Urothelium cell line (cell line): Measurements from ENCODE around the gene ZNF536.
"Not testable (repeated sequence)": the region's sequence is repeated elsewhere in the genome, so short reads cannot be mapped to it uniquely, and the experiment has no call there.

Source experiments
- DNase-seq: peaks from one replicate; pipeline ENCODE4 v3.0.0; 2011; ENCODE audit warnings: low spot score, mixed read lengths
- FAIRE-seq: peaks from 2 replicates; lab custom pipeline; 2011; peaks lifted over from hg19 to GRCh38; lab: Jason Lieb, UNC

ZNF536 gene

GRCh38 chr19:30408734-30409301, 36.6 kb downstream of the ZNF536 start:
- FAIRE-seq, result no peak
- no peak for DNase-seq

DNA sequence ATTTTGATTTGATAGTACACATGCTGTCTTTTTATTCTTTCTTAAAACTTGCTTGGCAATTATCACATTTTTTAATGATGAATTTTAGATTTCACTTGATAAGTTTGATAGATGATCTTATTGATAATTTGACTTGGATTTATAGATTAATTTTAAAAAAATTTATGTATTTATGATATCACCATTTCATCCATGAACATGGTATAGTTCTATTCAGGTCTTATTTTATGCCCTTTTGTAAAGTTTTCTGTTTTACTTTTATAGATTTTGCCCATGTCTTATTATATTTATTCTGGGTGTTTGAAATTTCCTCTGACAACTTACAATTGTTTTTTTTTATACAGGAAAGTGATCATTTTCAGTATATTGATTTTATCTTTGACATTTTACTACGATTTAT, 39.5 kb downstream of the ZNF536 start:
- FAIRE-seq (no peak), DNase-seq (no peak)

- FAIRE-seq (no peak), DNase-seq (no peak)
Measured at GRCh38 chr19:30416375-30416774, 44.2 kb downstream of the ZNF536 start.

GRCh38 chr19:30417166-30417565, 45.0 kb downstream of the ZNF536 start:
- FAIRE-seq, DNase-seq: not testable (repeated sequence)

GRCh38 chr19:30419568-30420180, 47.5 kb downstream of the ZNF536 start:
- no peak for FAIRE-seq
- peak; percentile 37 for DNase-seq

GRCh38 chr19:30420316-30420715, 48.1 kb downstream of the ZNF536 start:
- no peak for DNase-seq
- no peak for FAIRE-seq

DNA sequence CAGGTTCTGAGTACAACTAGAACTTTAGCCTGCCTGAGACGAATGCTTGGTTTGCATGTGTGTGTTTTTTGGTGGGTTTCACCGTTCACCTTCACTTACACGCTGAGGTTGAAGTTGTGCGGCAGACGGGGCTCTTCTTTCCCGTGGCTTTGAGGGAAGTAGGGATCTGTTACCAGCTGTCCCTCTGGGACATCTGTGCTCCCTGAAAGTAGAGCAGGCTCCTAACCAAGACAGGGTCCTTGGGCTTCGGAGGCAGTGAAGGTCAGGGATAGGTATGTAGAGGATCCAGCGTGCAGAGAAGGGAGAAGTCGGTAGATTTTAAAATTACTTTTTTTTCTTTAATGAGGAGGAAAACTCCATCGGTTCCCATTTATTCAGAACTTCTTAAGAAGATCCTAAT, 48.7 kb downstream of the ZNF536 start:
- FAIRE-seq (no peak), DNase-seq (no peak)

DNA sequence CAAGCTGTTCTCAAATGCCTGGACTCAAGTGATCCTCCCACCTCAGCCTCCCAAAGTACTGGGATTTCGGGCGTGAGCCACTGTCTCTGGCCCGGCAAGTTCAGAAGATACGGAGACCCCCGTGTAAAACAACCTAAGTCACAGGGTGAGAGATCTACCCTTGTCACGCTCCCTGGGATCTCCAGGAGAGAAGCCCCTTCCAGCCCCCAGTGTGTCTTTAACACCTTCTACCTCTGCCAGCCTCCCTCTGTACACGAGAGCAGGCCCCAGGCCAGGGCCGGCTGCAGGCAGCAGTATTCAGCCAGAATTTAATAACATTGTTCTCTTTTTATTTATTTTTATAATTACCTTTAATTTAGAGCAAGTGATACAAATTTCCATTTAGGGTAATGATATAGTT, 49.4 kb downstream of the ZNF536 start:
- no peak for FAIRE-seq
- no peak for DNase-seq

DNA sequence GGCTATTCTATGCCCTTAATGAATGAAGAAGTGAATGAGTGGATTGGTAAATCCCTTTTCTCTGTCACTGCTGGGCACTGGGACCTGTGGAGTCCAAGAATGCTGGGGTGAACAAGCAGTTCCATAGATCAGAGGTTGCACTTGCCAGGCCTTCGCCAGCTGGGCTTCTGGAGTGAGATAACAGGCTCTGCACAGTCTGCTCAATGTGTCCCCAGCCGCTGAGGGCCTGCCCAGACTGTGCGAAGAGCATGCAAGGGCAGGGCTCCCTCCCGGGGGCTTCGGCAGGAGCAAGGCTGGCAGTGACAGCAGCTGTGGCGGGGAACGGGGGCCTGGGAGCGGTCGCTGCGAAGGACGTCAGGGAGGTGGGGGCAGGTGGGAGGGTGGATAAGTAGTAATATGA, 51.3 kb downstream of the ZNF536 start:
- DNase-seq (no peak), FAIRE-seq (no peak)

DNA sequence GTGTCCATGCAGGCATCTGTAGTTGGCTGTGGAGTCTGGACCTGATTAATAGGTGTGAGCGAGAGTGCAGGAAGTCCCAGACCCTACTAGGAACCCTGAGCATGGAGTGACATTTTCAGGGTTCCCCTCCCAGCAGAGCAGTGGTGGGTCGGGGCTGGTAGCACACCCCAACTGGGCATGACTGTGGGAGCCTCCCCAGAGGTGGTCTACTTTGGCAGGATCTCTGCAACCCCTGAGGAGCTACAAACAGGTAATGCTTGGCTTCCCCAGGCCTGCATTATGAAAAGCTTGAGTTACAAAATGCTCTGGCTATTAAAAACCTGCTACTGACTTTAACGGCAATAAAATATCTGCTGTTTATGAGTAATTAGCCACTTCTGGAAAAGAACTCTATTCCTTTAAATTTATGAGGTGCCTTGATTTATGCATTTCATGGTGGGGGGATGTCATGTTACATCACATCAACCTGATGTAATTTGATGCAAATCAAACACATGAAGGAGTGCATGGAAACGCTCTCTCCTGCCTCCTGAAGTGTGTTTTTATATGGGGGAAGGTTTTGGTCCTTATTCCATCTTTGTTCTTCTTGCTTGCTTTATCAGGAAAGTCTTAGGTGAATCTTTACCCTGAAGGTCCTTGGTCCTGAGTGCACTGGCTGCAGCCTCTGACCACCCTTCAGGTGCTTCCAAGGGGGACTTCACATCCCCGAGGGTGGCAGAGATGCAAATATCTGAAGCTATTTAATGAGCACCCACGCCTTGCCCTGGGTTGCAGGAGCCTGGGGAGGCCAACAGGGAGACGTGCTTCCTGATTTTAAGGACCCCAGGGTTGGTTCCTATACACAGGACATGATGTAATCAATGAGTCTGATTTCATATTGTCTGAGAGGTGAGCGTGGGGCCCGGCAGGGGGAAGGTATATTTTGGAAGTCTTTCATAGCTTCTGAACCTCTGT, 54.0 kb downstream of the ZNF536 start:
- no peak for FAIRE-seq
- no peak for DNase-seq

DNA sequence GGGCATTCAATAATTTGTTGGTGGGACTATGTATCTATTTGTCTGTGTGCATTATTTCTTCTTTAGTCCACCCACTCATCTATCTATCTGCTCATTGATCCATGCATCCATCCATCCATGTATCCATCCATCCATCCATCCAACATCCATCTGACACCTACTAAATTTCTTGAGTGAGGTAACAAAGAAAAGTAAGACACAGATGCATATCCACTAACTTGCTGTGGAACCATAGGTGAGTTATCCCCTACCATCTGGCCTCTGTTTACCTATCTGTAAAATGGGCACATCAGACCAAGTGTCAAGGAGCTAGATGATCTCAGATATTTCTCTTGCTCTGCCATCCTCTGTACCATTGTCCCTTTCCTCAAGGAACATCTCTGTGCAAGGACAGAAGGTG, 54.7 kb downstream of the ZNF536 start:
- DNase-seq, result no peak
- no peak for FAIRE-seq

GRCh38 chr19:30428092-30428680, 56.0 kb downstream of the ZNF536 start:
- no peak for FAIRE-seq
- DNase-seq, result no peak

DNA sequence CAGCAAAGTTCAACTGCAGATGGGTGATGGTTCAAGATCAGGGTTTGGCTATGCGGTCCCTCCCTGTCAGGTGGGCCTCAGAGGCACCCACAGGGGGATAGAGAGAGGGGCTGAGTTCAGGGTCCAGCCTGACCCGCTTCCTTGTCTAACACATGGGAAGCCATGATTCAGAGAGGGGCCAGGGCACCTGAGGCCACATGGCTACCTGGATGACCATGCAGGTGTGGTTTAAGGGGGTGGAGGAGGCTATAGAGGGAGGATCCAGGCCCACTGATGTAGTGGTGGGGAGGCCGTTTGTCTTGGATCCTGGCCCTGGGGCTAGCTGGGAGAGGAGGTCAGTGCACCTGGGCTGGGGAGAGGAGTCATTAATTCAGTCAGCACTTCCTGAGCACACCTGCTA, 56.7 kb downstream of the ZNF536 start:
- DNase-seq, result no peak
- FAIRE-seq, result no peak

GRCh38 chr19:30430206-30430734, 58.1 kb downstream of the ZNF536 start:
- DNase-seq (no peak), FAIRE-seq (no peak)

- DNase-seq (no peak), FAIRE-seq (no peak)
Measured at GRCh38 chr19:30431591-30431990, 59.4 kb downstream of the ZNF536 start.

GRCh38 chr19:30434797-30435594, 62.8 kb downstream of the ZNF536 start:
- FAIRE-seq (peak; percentile 99), DNase-seq (no peak)

DNA sequence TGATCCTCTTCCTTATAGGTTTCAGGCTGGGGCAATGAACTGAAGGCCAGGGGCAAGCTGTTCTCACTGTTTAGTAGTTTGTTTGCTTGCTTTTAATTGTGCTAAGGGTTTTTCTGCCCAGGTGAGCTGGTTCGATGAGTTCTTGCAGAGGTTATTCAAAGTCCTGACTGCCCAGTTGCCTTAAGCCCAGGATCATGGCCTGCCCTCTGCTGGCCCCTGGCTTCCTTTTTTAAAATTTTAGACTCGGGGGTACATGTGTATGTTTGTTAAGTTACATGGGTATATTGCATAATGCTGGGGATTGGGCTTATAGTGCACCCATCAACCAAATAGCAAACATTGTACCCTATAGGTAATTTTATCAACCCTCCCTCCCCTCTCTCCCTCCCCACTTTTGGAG, 65.7 kb downstream of the ZNF536 start:
- no peak for DNase-seq
- no peak for FAIRE-seq

DNA sequence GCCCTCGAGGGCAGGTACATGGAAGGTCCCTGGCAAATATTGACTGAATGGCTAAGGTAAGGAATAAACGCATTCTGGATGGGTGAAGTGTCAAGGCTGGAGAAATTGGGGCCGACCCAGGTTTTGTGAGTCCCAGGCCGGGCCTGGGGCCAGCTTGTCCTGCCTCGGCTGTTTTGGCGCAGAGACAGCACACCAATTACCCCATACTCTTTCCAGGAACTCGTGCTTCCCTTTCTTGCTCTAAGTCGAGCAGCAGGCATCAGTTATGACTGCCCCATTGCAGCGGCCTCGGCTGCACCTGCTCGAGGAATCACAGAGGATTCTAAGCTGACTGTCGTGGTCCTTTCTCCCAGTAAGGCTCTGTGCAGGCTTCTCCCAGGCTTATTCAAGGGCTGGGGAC, 67.1 kb downstream of the ZNF536 start:
- DNase-seq (no peak), FAIRE-seq (no peak)

DNA sequence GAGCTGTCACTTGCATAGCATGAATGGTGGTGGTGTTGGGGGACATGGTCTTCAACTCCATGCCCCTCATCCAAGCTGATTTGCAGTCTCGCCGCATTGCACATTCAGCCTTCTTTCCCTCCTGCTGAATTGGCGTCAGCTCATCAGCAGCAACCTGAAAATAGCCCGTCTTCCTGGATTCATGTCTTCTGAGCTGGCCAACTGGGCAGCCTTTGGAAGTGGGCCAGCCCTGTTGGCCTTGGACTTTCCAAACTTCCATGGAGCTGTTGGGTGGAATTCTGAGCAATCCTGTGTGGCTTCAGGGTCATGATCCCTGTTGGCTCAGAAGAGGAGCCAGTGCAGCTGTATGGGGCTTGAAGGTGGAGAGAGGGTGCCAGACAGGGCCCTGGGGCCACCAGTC, 68.8 kb downstream of the ZNF536 start:
- no peak for DNase-seq
- no peak for FAIRE-seq

DNA sequence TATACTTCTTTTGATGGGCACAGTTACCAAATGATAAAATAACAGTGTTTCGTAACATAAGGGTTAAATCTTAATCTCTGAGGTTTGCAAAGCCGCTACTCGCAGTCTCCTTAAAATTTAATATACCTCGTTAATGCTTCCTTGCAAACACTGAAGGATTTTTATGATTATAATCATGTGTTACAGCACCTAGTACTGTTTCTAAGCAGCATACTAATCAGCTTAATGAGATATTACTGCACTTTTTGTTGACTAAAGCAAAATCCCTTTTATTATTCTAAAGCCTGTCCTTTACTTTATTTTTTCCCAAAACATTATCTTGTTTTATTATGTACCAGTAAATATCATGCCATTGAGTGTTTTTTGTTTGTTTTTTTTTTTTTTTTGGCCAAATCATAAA, 70.5 kb downstream of the ZNF536 start:
- FAIRE-seq (no peak), DNase-seq (no peak)
